ENCODE data around the gene WDR7. TPM values are rescaled to one million over a fixed set of nuclear protein-coding genes. Genes with fewer than 3 reads are reported as not detected.

Gene WDR7
- total and polyA plus RNA-seq, 2 experiments from 2014 or later: 9.8 to 15.0 TPM

DNA sequence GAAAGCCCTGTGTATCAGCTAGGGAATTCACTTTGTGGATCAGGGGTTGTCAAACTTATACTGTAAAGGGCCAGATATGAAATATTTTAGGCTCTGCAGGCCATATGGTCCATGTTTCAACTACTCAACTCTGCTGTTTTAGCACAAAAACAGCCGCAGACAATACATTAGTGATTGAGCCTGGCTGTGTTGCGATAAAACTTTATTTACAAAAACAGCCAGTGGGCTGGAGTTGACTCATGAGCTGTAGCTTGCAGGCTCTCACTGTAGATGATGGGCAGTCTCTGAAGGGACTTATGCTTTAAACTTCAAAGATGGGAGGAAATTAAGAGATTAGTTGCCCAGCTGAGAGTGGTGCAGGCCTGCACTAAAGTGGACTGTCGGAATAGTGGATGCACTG is 33.1 kb downstream of the WDR7 start:
- Histone ChIP-seq H3K27me3 (no peaks in the 10 kb centered on the region), H3K36me3 (no peaks in the 10 kb centered on the region), H3K27ac (no peak overlapping the region), H3K9me3 (ENCODE audit: low read depth) (no peaks in the 10 kb centered on the region), H3K4me1 (ENCODE audit: low read depth) (no peaks in the 10 kb centered on the region), H3K4me3 (no peak overlapping the region)
- no peak for DNase-seq (ENCODE audit: low read depth in 1 of 2, low spot score in 1 of 2)
- TF ChIP-seq, protein P1, sequence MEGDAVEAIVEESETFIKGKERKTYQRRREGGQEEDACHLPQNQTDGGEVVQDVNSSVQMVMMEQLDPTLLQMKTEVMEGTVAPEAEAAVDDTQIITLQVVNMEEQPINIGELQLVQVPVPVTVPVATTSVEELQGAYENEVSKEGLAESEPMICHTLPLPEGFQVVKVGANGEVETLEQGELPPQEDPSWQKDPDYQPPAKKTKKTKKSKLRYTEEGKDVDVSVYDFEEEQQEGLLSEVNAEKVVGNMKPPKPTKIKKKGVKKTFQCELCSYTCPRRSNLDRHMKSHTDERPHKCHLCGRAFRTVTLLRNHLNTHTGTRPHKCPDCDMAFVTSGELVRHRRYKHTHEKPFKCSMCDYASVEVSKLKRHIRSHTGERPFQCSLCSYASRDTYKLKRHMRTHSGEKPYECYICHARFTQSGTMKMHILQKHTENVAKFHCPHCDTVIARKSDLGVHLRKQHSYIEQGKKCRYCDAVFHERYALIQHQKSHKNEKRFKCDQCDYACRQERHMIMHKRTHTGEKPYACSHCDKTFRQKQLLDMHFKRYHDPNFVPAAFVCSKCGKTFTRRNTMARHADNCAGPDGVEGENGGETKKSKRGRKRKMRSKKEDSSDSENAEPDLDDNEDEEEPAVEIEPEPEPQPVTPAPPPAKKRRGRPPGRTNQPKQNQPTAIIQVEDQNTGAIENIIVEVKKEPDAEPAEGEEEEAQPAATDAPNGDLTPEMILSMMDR (IDR thresholded peaks at IDR 0.05; ENCODE audit: low read depth, low read length): no peak

DNA sequence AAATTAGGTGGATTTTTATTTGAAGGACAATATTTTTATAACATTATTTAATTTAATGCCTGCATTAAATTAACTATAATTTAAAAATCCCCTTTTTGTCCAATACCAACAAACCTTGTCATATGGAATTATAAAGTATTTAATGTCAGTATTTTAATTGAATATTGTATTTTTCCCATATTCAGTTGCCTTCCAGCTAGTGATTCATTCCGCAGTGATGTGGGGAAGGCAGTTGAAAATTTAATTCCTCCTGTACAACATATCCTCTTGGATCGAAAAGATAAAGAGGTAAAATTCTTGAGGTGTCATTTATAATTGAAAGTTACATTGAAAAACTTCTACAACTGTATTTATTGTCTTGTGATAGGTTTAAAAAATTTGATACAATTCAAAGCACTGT is 40.4 kb downstream of the WDR7 start:
- DNase-seq (ENCODE audit: low read depth in 1 of 2, low spot score in 1 of 2): no peak
- Histone ChIP-seq H3K4me3 (no peak overlapping the region), H3K27ac (no peak overlapping the region), H3K9me3 (ENCODE audit: low read depth) (no peaks in the 10 kb centered on the region), H3K4me1 (ENCODE audit: low read depth) (no peaks in the 10 kb centered on the region), H3K36me3 (peaks cover 6% of the 10 kb centered on the region), H3K27me3 (no peaks in the 10 kb centered on the region)
- TF ChIP-seq, protein P1 (IDR thresholded peaks at IDR 0.05; ENCODE audit: low read depth, low read length): no peak

DNA sequence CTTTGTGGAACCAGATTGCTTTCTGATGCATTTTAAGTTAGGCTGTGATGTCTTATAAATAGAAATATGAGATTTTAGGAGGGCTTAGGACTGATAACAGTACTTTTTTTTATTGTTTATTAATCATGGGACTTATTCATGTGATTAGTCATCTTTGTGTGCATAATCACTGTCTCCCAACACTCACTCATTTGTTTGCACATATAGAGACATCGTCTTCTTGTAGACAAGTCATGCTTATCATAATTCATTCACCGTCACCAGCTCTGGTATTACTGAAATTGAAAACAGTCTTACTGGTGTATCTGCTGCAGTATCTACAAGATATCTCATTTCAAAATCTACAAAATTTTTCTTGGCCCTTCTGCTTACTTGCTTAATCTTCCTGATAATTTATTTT is 45.8 kb downstream of the WDR7 start:
- no peak overlapping the region for H3K4me3 ChIP-seq
- H3K36me3 ChIP-seq: no peaks in the 10 kb centered on the region
- no peaks in the 10 kb centered on the region for H3K4me1 ChIP-seq (ENCODE audit: low read depth)
- no peak overlapping the region for H3K27ac ChIP-seq
- H3K9me3 ChIP-seq (ENCODE audit: low read depth): no peaks in the 10 kb centered on the region
- no peaks in the 10 kb centered on the region for H3K27me3 ChIP-seq
- TF ChIP-seq, protein P1 (IDR thresholded peaks at IDR 0.05; ENCODE audit: low read depth, low read length): no peak
- DNase-seq (ENCODE audit: low read depth in 1 of 2, low spot score in 1 of 2): no peak

DNA sequence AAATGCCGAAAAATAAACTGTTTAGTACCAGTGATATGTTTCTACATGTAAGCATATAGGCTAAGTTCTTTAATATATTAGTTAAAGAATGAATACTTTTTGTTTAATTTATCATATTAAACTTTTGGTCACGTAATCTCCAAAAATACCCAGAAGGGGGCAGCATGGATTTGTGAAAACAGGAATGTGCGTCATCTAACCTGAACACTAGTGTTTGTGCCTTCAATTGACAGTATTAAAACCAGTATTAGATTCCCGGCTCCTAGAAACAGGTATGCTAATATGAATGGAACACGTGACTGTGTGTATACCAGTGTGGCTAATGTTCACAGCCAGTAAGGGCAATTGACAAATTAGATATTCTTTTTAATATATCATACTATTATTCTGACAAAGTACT is 51.8 kb downstream of the WDR7 start:
- Histone ChIP-seq H3K27ac (no peak overlapping the region), H3K4me1 (ENCODE audit: low read depth) (no peaks in the 10 kb centered on the region), H3K4me3 (no peak overlapping the region), H3K27me3 (no peaks in the 10 kb centered on the region), H3K9me3 (ENCODE audit: low read depth) (no peaks in the 10 kb centered on the region), H3K36me3 (no peaks in the 10 kb centered on the region)
- peak; percentile 47 to 56 for DNase-seq (ENCODE audit: low read depth in 1 of 2, low spot score in 1 of 2)
- TF ChIP-seq, protein P1 (IDR thresholded peaks at IDR 0.05; ENCODE audit: low read depth, low read length): peak; percentile 58

DNA sequence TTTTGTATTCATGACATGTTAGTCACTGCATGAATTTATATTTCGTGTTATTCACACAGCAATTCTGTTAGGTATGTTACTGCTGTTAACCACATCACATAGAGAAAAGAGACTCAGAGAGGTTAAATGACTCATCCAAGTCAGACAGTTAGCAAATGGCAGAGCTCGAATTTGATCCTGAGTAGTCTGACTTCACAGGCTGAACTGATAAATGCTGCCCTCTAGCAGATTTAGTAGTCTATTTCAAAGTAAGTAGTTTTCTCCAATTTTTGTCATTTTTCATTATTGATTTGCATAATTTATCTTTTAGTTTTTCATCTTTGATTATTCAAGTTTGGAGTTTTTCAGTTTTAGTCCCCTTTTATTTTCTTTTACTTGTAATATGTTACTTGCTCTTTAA is 58.3 kb downstream of the WDR7 start:
- H3K4me1 ChIP-seq (ENCODE audit: low read depth): peaks cover under 1% of the 10 kb centered on the region
- H3K4me3 ChIP-seq: no peak overlapping the region
- H3K27me3 ChIP-seq: no peaks in the 10 kb centered on the region
- no peak overlapping the region for H3K27ac ChIP-seq
- DNase-seq (ENCODE audit: low read depth in 1 of 2, low spot score in 1 of 2): peak in 1 of 2 donors; percentile 72
- TF ChIP-seq, protein P1 (IDR thresholded peaks at IDR 0.05; ENCODE audit: low read depth, low read length): peak; percentile 21
- H3K36me3 ChIP-seq: no peaks in the 10 kb centered on the region
- no peaks in the 10 kb centered on the region for H3K9me3 ChIP-seq (ENCODE audit: low read depth)
